ENCODE results near the gene PSMC2. TPM values are rescaled to one million over a fixed set of nuclear protein-coding genes. Genes with fewer than 3 reads are reported as not detected.
A peak's percentile ranks its signal among the peaks of the same experiment; 100 is the strongest.

PSMC2 gene
- total and polyA plus RNA-seq, 7 experiments from 2014 or later: 60.8 to 152 (median 64.9) TPM

GRCh38 chr7:103314852-103315251, 32.6 kb upstream of the PSMC2 start:
- ChIA-PET CTCF (no interaction called here), POLR2A (no interaction called here)
- no peaks in the 10 kb centered on the region for H3K9me3 ChIP-seq (ENCODE audit: control insufficient read depth in 2 of 3, low read length in 3 of 3)
- Mint-ChIP-seq H3K36me3 (peaks cover 10 to 47% (median 30%) of the 10 kb centered on the region in 5 donors), H3K4me3 (no peak overlapping the region), H3K4me1 (peaks cover 0 to 13% (median 0%) of the 10 kb centered on the region in 7 donors), H3K27me3 (no peaks in the 10 kb centered on the region), H3K9me3 (no peaks in the 10 kb centered on the region), H3K27ac (peak overlapping the region in 5 of 9 donors; percentile 13 to 56 (median 33))
- DNase-seq: no peak
- no peak overlapping the region for H3K27ac ChIP-seq (ENCODE audit: low read depth, low read length)
- peaks cover 27 to 97% (median 59%) of the 10 kb centered on the region in 3 experiments for H3K36me3 ChIP-seq (ENCODE audit: control insufficient read depth in 2 of 3, insufficient read depth in 3 of 3, low read length in 3 of 3)
- no peak for ATAC-seq
- intact Hi-C loops (cut with micrococcal nuclease): no loop called here
- H3K27me3 ChIP-seq (ENCODE audit: control insufficient read depth in 2 of 2, insufficient read depth in 2 of 2, low read length in 2 of 2): no peaks in the 10 kb centered on the region
- H3K4me1 ChIP-seq (ENCODE audit: control insufficient read depth in 2 of 2, insufficient read depth in 2 of 2, low read length in 2 of 2): no peaks in the 10 kb centered on the region
- H3K4me3 ChIP-seq (ENCODE audit: low read length): no peak overlapping the region

- no peaks in the 10 kb centered on the region for H3K27me3 Mint-ChIP-seq
- no peaks in the 10 kb centered on the region for H3K4me1 ChIP-seq (ENCODE audit: control insufficient read depth in 2 of 2, insufficient read depth in 2 of 2, low read length in 2 of 2)
- ChIA-PET POLR2A (interaction anchor here (0.9 kb wide), 1 partner anchor 13 kb away, joined by 3 read pairs; no protein-coding TSS in a partner anchor), CTCF (interaction anchor here (0.6 kb wide), 1 partner anchor 562 kb away, joined by 3 read pairs; no protein-coding TSS in a partner anchor)
- peak overlapping the region in 4 of 9 donors; percentile 23 to 76 (median 41) for H3K27ac Mint-ChIP-seq
- H3K9me3 ChIP-seq (ENCODE audit: control insufficient read depth in 2 of 3, low read length in 3 of 3): no peaks in the 10 kb centered on the region
- ATAC-seq: no peak
- H3K9me3 Mint-ChIP-seq: no peaks in the 10 kb centered on the region
- intact Hi-C loops (cut with micrococcal nuclease): no loop called here
- H3K4me3 Mint-ChIP-seq: no peak overlapping the region
- peaks cover 21 to 96% (median 52%) of the 10 kb centered on the region in 3 experiments for H3K36me3 ChIP-seq (ENCODE audit: control insufficient read depth in 2 of 3, insufficient read depth in 3 of 3, low read length in 3 of 3)
- no peak overlapping the region for H3K27ac ChIP-seq (ENCODE audit: low read depth, low read length)
- H3K4me1 Mint-ChIP-seq: peaks cover 0 to 13% (median 0%) of the 10 kb centered on the region in 7 donors
- no peaks in the 10 kb centered on the region for H3K27me3 ChIP-seq (ENCODE audit: control insufficient read depth in 2 of 2, insufficient read depth in 2 of 2, low read length in 2 of 2)
- DNase-seq: no peak
- H3K36me3 Mint-ChIP-seq: peaks cover 10 to 43% (median 30%) of the 10 kb centered on the region in 5 donors
- H3K4me3 ChIP-seq (ENCODE audit: low read length): no peak overlapping the region
These were observed 31.0 kb upstream of the PSMC2 start for GRCh38 chr7:103316380-103316941.

- Histone ChIP-seq H3K9me3 (ENCODE audit: control insufficient read depth in 2 of 3, low read length in 3 of 3) (no peaks in the 10 kb centered on the region), H3K27ac (ENCODE audit: low read depth, low read length) (no peak overlapping the region), H3K36me3 (ENCODE audit: control insufficient read depth in 2 of 3, insufficient read depth in 3 of 3, low read length in 3 of 3) (peaks cover 15 to 94% (median 51%) of the 10 kb centered on the region in 3 experiments), H3K4me1 (ENCODE audit: control insufficient read depth in 2 of 2, insufficient read depth in 2 of 2, low read length in 2 of 2) (no peaks in the 10 kb centered on the region), H3K27me3 (ENCODE audit: control insufficient read depth in 2 of 2, insufficient read depth in 2 of 2, low read length in 2 of 2) (no peaks in the 10 kb centered on the region), H3K4me3 (ENCODE audit: low read length) (no peak overlapping the region)
- no peak overlapping the region for H3K4me3 Mint-ChIP-seq
- POLR2A ChIA-PET: no interaction called here
- H3K4me1 Mint-ChIP-seq: peaks cover 0 to 13% (median 0%) of the 10 kb centered on the region in 7 donors
- intact Hi-C loops (cut with micrococcal nuclease): no loop called here
- H3K27ac Mint-ChIP-seq: peak overlapping the region in 5 of 9 donors; percentile 23 to 76 (median 42)
- no peaks in the 10 kb centered on the region for H3K9me3 Mint-ChIP-seq
- H3K27me3 Mint-ChIP-seq: no peaks in the 10 kb centered on the region
- ATAC-seq (no peak), DNase-seq (no peak)
- CTCF ChIA-PET: no interaction called here
- H3K36me3 Mint-ChIP-seq: peaks cover 10 to 46% (median 32%) of the 10 kb centered on the region in 5 donors
These were observed 30.4 kb upstream of the PSMC2 start for GRCh38 chr7:103317009-103317408.

- Histone ChIP-seq H3K4me3 (ENCODE audit: low read length) (no peak overlapping the region), H3K36me3 (ENCODE audit: control insufficient read depth in 2 of 3, insufficient read depth in 3 of 3, low read length in 3 of 3) (peaks cover 4 to 49% (median 29%) of the 10 kb centered on the region in 3 experiments), H3K4me1 (ENCODE audit: control insufficient read depth in 2 of 2, insufficient read depth in 2 of 2, low read length in 2 of 2) (no peaks in the 10 kb centered on the region), H3K27me3 (ENCODE audit: control insufficient read depth in 2 of 2, insufficient read depth in 2 of 2, low read length in 2 of 2) (no peaks in the 10 kb centered on the region), H3K9me3 (ENCODE audit: control insufficient read depth in 2 of 3, low read length in 3 of 3) (no peaks in the 10 kb centered on the region), H3K27ac (ENCODE audit: low read depth, low read length) (no peak overlapping the region)
- Mint-ChIP-seq H3K27me3 (no peaks in the 10 kb centered on the region), H3K36me3 (peaks cover 4 to 25% (median 16%) of the 10 kb centered on the region in 5 donors), H3K4me3 (no peak overlapping the region), H3K9me3 (no peaks in the 10 kb centered on the region), H3K4me1 (peaks cover 0 to 13% (median 6%) of the 10 kb centered on the region in 7 donors), H3K27ac (peak overlapping the region in 4 of 9 donors; percentile 30 to 83 (median 48))
- ATAC-seq (no peak), DNase-seq (no peak)
- intact Hi-C loops (cut with micrococcal nuclease): loop anchor here in 1 of 2 donors (2.0 kb wide), 1 partner anchor 19 kb away; the partner anchor contains the start of gene DNAJC2
- POLR2A ChIA-PET: no interaction called here
- CTCF ChIA-PET: no interaction called here
These were observed 21.7 kb upstream of the PSMC2 start for GRCh38 chr7:103325744-103326143.

GRCh38 chr7:103336761-103337160, 10.7 kb upstream of the PSMC2 start:
- ATAC-seq: peak; percentile 52
- ChIA-PET POLR2A (no interaction called here), CTCF (no interaction called here)
- H3K27me3 Mint-ChIP-seq: no peaks in the 10 kb centered on the region
- no peak overlapping the region for H3K4me3 Mint-ChIP-seq
- Histone ChIP-seq H3K27me3 (ENCODE audit: control insufficient read depth in 2 of 2, insufficient read depth in 2 of 2, low read length in 2 of 2) (no peaks in the 10 kb centered on the region), H3K4me3 (ENCODE audit: low read length) (no peak overlapping the region), H3K4me1 (ENCODE audit: control insufficient read depth in 2 of 2, insufficient read depth in 2 of 2, low read length in 2 of 2) (peaks cover 0 to 6% of the 10 kb centered on the region in 2 donors), H3K36me3 (ENCODE audit: control insufficient read depth in 2 of 3, insufficient read depth in 3 of 3, low read length in 3 of 3) (peaks cover 18 to 70% (median 26%) of the 10 kb centered on the region in 3 experiments), H3K9me3 (ENCODE audit: control insufficient read depth in 2 of 3, low read length in 3 of 3) (no peaks in the 10 kb centered on the region), H3K27ac (ENCODE audit: low read depth, low read length) (no peak overlapping the region)
- peaks cover 22 to 42% (median 28%) of the 10 kb centered on the region in 7 donors for H3K4me1 Mint-ChIP-seq
- H3K36me3 Mint-ChIP-seq: peaks cover 26 to 51% (median 28%) of the 10 kb centered on the region in 5 donors
- H3K27ac Mint-ChIP-seq: peak overlapping the region in 1 of 9 donors; percentile 44
- intact Hi-C loops (cut with micrococcal nuclease): no loop called here
- no peak for DNase-seq
- peaks cover 0 to 2% (median 0%) of the 10 kb centered on the region in 11 donors for H3K9me3 Mint-ChIP-seq

- Histone ChIP-seq H3K4me3 (ENCODE audit: low read length) (no peak overlapping the region), H3K36me3 (ENCODE audit: control insufficient read depth in 2 of 3, insufficient read depth in 3 of 3, low read length in 3 of 3) (peaks cover 18 to 66% (median 26%) of the 10 kb centered on the region in 3 experiments), H3K27ac (ENCODE audit: low read depth, low read length) (no peak overlapping the region), H3K27me3 (ENCODE audit: control insufficient read depth in 2 of 2, insufficient read depth in 2 of 2, low read length in 2 of 2) (no peaks in the 10 kb centered on the region), H3K4me1 (ENCODE audit: control insufficient read depth in 2 of 2, insufficient read depth in 2 of 2, low read length in 2 of 2) (peaks cover 8 to 12% of the 10 kb centered on the region in 2 donors), H3K9me3 (ENCODE audit: control insufficient read depth in 2 of 3, low read length in 3 of 3) (no peaks in the 10 kb centered on the region)
- peak overlapping the region in 1 of 9 donors; percentile 13 for H3K27ac Mint-ChIP-seq
- intact Hi-C loops (cut with micrococcal nuclease): no loop called here
- DNase-seq (no peak), ATAC-seq (no peak)
- peaks cover 0 to 2% (median 0%) of the 10 kb centered on the region in 11 donors for H3K9me3 Mint-ChIP-seq
- H3K4me1 Mint-ChIP-seq: peaks cover 26 to 46% (median 41%) of the 10 kb centered on the region in 7 donors
- ChIA-PET CTCF (no interaction called here), POLR2A (interaction anchor here (0.6 to 1.1 kb wide), 2 partner anchors 9 to 18 kb away, joined by 3 to 4 read pairs; partner anchors contain the start of gene PSMC2)
- H3K27me3 Mint-ChIP-seq: no peaks in the 10 kb centered on the region
- no peak overlapping the region for H3K4me3 Mint-ChIP-seq
- peaks cover 27 to 50% (median 29%) of the 10 kb centered on the region in 5 donors for H3K36me3 Mint-ChIP-seq
These were observed 8.6 kb upstream of the PSMC2 start for GRCh38 chr7:103338864-103339263.

All from naive thymus-derived CD4-positive, alpha-beta T cell (primary cell).